Ishikawa (cell line): ENCODE measurements around the gene SZT2.

ENCODE experiments used
- CEBPB ChIP-seq: IDR thresholded peaks from 2 replicates; pipeline ENCODE4 v1.6.1; 2012
- CREB1 ChIP-seq: IDR thresholded peaks from 2 replicates; pipeline ENCODE4 v1.6.1; 2012; ENCODE audit warnings: low read depth
- EGR1 ChIP-seq: IDR thresholded peaks from 2 replicates; pipeline ENCODE4 v1.6.1; 2012
- EP300 ChIP-seq: IDR thresholded peaks from 2 replicates; pipeline ENCODE4 v1.6.1; 2012; ENCODE audit warnings: borderline replicate concordance
- FOXM1 ChIP-seq: IDR thresholded peaks from 2 replicates; pipeline ENCODE4 v1.6.1; 2012; ENCODE audit warnings: low read depth, borderline replicate concordance
- NFIC ChIP-seq: IDR thresholded peaks from 2 replicates; pipeline ENCODE4 v1.6.1; 2012
- RAD21 ChIP-seq: IDR thresholded peaks from 2 replicates; pipeline ENCODE4 v1.6.1; 2012; ENCODE audit warnings: low read depth
- TAF1 ChIP-seq: IDR thresholded peaks from 2 replicates; pipeline ENCODE4 v1.6.1; 2012; ENCODE audit warnings: low read depth, mild to moderate bottlenecking
- TF ChIP-seq, protein P1 (sequence below): IDR thresholded peaks from 2 replicates; pipeline ENCODE4 v1.6.1; 2012; ENCODE audit warnings: low read depth, mild to moderate bottlenecking
- TF ChIP-seq, protein P2 (sequence below): IDR thresholded peaks from 2 replicates; pipeline ENCODE4 v1.6.1; 2012
- TF ChIP-seq, protein P3 (sequence below): IDR thresholded peaks from 2 replicates; pipeline ENCODE4 v1.6.1; 2012

DNA sequence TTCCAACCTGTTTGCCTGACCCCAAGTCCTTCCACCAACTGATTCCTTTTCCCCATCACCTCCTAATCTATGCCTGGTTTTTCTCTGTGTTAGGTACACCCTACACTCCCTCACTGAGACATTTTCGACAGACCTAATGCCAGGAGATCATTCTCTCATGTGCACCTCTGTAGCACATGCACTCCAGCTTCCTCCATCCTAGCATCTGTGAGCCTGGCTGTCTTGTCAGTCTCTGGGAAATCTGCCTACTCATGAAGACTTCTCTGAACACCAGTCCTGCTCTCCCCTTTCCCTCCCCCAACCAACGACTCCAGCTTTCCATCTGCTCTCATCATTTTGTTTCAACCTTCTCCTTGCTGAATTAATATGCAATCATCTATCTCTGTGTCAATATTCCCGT is 1.1 kb upstream of the SZT2 start:
- TF ChIP-seq CEBPB (no peak), RAD21 (no peak), EP300 (no peak), FOXM1 (no peak), TAF1 (no peak), EGR1 (no peak), CREB1 (no peak), NFIC (no peak)
- TF ChIP-seq, protein P1, sequence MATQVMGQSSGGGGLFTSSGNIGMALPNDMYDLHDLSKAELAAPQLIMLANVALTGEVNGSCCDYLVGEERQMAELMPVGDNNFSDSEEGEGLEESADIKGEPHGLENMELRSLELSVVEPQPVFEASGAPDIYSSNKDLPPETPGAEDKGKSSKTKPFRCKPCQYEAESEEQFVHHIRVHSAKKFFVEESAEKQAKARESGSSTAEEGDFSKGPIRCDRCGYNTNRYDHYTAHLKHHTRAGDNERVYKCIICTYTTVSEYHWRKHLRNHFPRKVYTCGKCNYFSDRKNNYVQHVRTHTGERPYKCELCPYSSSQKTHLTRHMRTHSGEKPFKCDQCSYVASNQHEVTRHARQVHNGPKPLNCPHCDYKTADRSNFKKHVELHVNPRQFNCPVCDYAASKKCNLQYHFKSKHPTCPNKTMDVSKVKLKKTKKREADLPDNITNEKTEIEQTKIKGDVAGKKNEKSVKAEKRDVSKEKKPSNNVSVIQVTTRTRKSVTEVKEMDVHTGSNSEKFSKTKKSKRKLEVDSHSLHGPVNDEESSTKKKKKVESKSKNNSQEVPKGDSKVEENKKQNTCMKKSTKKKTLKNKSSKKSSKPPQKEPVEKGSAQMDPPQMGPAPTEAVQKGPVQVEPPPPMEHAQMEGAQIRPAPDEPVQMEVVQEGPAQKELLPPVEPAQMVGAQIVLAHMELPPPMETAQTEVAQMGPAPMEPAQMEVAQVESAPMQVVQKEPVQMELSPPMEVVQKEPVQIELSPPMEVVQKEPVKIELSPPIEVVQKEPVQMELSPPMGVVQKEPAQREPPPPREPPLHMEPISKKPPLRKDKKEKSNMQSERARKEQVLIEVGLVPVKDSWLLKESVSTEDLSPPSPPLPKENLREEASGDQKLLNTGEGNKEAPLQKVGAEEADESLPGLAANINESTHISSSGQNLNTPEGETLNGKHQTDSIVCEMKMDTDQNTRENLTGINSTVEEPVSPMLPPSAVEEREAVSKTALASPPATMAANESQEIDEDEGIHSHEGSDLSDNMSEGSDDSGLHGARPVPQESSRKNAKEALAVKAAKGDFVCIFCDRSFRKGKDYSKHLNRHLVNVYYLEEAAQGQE = no peak
- TF ChIP-seq, protein P2, sequence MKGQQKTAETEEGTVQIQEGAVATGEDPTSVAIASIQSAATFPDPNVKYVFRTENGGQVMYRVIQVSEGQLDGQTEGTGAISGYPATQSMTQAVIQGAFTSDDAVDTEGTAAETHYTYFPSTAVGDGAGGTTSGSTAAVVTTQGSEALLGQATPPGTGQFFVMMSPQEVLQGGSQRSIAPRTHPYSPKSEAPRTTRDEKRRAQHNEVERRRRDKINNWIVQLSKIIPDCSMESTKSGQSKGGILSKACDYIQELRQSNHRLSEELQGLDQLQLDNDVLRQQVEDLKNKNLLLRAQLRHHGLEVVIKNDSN = no peak
- TF ChIP-seq, protein P3, sequence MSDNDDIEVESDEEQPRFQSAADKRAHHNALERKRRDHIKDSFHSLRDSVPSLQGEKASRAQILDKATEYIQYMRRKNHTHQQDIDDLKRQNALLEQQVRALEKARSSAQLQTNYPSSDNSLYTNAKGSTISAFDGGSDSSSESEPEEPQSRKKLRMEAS = no peak
